PFSK-1 (cell line): ENCODE measurements around the gene UBE2L5.

Source experiments
- FOXP2 ChIP-seq: optimal IDR thresholded peaks from 2 replicates; pipeline ENCODE3; 2011; ENCODE audit warnings: borderline replicate concordance, control low read depth, inconsistent platforms; ENCODE audit not compliant: insufficient read depth; ENCODE audit errors: extremely low read length, extremely low read depth
- POLR2AphosphoS5 ChIP-seq: IDR thresholded peaks from 2 replicates; pipeline ENCODE4 v1.6.1; 2012; ENCODE audit warnings: low read depth, mild to moderate bottlenecking, control low read depth, low read length, moderate library complexity
- SIN3A ChIP-seq: IDR thresholded peaks from 2 replicates; pipeline ENCODE4 v1.6.1; 2012; ENCODE audit warnings: mild to moderate bottlenecking, low read length, moderate library complexity, borderline replicate concordance; ENCODE audit not compliant: insufficient read depth
- TF ChIP-seq, protein P1 (sequence below), 2 experiments: IDR thresholded peaks; 2 replicates each; pipeline versions ENCODE4 v1.6.1 to v1.8.0; 2011 to 2012; ENCODE audit warnings: low read depth in 2 of 2, low read length in 2 of 2, control low read depth in 1 of 2, inconsistent platforms in 1 of 2, mild to moderate bottlenecking in 1 of 2, moderate library complexity in 1 of 2; ENCODE audit not compliant: insufficient read depth in 1 of 2

DNA sequence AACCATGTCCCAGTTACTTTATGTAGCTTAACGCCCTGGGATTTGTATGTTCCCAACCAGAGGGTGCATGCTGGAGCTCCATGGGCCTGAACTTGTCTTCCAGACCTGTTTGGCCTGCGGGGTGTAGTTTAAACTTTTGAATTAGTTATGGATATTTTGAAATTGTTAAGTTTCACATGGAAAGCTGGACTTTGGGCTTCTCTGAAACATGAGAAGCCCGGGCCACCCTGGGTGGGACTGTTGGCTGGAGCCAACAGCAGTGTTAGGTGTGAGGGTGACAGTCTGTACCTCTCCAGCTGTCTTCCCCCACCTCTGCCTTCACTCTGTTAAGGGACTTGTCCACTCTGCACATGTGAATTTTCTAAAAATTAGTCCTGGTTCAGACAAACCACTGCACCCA, 1.6 kb downstream of the UBE2L5 start:
- TF ChIP-seq, protein P1, sequence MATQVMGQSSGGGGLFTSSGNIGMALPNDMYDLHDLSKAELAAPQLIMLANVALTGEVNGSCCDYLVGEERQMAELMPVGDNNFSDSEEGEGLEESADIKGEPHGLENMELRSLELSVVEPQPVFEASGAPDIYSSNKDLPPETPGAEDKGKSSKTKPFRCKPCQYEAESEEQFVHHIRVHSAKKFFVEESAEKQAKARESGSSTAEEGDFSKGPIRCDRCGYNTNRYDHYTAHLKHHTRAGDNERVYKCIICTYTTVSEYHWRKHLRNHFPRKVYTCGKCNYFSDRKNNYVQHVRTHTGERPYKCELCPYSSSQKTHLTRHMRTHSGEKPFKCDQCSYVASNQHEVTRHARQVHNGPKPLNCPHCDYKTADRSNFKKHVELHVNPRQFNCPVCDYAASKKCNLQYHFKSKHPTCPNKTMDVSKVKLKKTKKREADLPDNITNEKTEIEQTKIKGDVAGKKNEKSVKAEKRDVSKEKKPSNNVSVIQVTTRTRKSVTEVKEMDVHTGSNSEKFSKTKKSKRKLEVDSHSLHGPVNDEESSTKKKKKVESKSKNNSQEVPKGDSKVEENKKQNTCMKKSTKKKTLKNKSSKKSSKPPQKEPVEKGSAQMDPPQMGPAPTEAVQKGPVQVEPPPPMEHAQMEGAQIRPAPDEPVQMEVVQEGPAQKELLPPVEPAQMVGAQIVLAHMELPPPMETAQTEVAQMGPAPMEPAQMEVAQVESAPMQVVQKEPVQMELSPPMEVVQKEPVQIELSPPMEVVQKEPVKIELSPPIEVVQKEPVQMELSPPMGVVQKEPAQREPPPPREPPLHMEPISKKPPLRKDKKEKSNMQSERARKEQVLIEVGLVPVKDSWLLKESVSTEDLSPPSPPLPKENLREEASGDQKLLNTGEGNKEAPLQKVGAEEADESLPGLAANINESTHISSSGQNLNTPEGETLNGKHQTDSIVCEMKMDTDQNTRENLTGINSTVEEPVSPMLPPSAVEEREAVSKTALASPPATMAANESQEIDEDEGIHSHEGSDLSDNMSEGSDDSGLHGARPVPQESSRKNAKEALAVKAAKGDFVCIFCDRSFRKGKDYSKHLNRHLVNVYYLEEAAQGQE (IDR thresholded peaks at IDR 0.05; ENCODE audit: insufficient read depth in 1 of 2, low read depth in 2 of 2, low read length in 2 of 2): no peak
- no peak for TF ChIP-seq POLR2AphosphoS5
- TF ChIP-seq SIN3A: no peak
- no peak for TF ChIP-seq FOXP2
